Endothelial cell of umbilical vein (primary cell): ENCODE measurements around the gene C1orf52. TPM values are rescaled to one million over a fixed set of nuclear protein-coding genes. Genes with fewer than 3 reads are reported as not detected.

Experiments
- BruUV-seq: library from RNA; stranded (reverse); fragments of 400-500 nt; replicated peaks from 2 replicates; lab custom pipeline; 2021; lab: Mats Ljungman, UMichigan
- CTCF ChIA-PET: fragments of 300-600, 350-600 bp; sonication (Branson Sonifier 250); formaldehyde crosslinking; loops from one replicate; lab custom pipeline; 2021; ENCODE audit warnings: antibody characterized with exemption, inconsistent platforms; lab: Charles Lee
- POLR2A ChIA-PET: fragments of 300-600, 350-600 bp; sonication (Branson Sonifier 250); formaldehyde crosslinking; loops from one replicate; lab custom pipeline; 2021; ENCODE audit warnings: antibody characterized with exemption, inconsistent platforms; lab: Charles Lee
- DNase-seq: peaks from one replicate; pipeline ENCODE4 v3.0.0-alpha.2; 2011; ENCODE audit warnings: low read depth, low spot score
- FAIRE-seq: peaks from 2 replicates; lab custom pipeline; 2011; peaks lifted over from hg19 to GRCh38; lab: Jason Lieb, UNC
- H2AFZ ChIP-seq: 2 replicates; pipeline ENCODE4 v1.6.0; 2012; ENCODE audit warnings: low read depth, low read length, control low read depth, inconsistent platforms
- H3K27ac ChIP-seq: 2 replicates; pipeline ENCODE4 v1.5.1; 2011; ENCODE audit warnings: low read depth, mild to moderate bottlenecking, control low read depth, low read length, moderate library complexity; ENCODE audit not compliant: insufficient read depth
- H3K27me3 ChIP-seq, 2 experiments: 2 replicates each; pipeline versions ENCODE4 v1.6.0 to v1.6.1; 2011; ENCODE audit warnings: low read length in 2 of 2, mixed read lengths in 1 of 2; ENCODE audit not compliant: control insufficient read depth in 2 of 2, insufficient read depth in 2 of 2
- H3K36me3 ChIP-seq, 2 experiments: 2 replicates in 1 of 2; 3 replicates in 1 of 2; pipeline ENCODE4 v1.5.1; 2011; ENCODE audit warnings: low read length in 2 of 2, mild to moderate bottlenecking in 1 of 2, moderate library complexity in 1 of 2; ENCODE audit not compliant: control insufficient read depth in 2 of 2, insufficient read depth in 2 of 2; ENCODE audit errors: extremely low read depth in 1 of 2
- H3K4me1 ChIP-seq: 3 replicates; pipeline ENCODE4 v1.5.1; 2011; ENCODE audit warnings: mild to moderate bottlenecking, low read length; ENCODE audit not compliant: control insufficient read depth, insufficient read depth; ENCODE audit errors: extremely low read depth
- H3K4me2 ChIP-seq: 2 replicates; pipeline ENCODE4 v1.6.1; 2011; ENCODE audit warnings: low read length, control low read depth, mixed read lengths; ENCODE audit not compliant: insufficient read depth
- H3K4me3 ChIP-seq, 3 experiments: fragments of 200-600 bp in 1 of 3; sonication (generic), shearing (Covaris generic) in 1 of 3; replicated peaks in 1 of 3; 2 replicates each; pipeline ENCODE4 v1.5.1; 2011 to 2016; ENCODE audit warnings: control low read depth in 3 of 3, low read length in 3 of 3, mild to moderate bottlenecking in 2 of 3, inconsistent platforms in 1 of 3, low read depth in 1 of 3, moderate library complexity in 1 of 3; ENCODE audit not compliant: insufficient read depth in 1 of 3
- H3K79me2 ChIP-seq: 2 replicates; pipeline ENCODE4 v1.6.0; 2012; ENCODE audit warnings: low read length, inconsistent platforms; ENCODE audit not compliant: control insufficient read depth, insufficient read depth
- H3K9ac ChIP-seq: replicated peaks from 2 replicates; pipeline ENCODE3; 2011; ENCODE audit warnings: low read length, control low read depth; ENCODE audit not compliant: insufficient read depth; ENCODE audit errors: extremely low read depth
- H3K9me1 ChIP-seq: replicated peaks from 3 replicates; pipeline ENCODE4 v1.6.0; 2011; ENCODE audit warnings: mild to moderate bottlenecking, low read length; ENCODE audit not compliant: control insufficient read depth, insufficient read depth; ENCODE audit errors: extremely low read depth
- H3K9me3 ChIP-seq: replicated peaks from 2 replicates; pipeline ENCODE4 v1.5.1; 2012; ENCODE audit warnings: low read length, inconsistent platforms; ENCODE audit not compliant: control insufficient read depth, insufficient read depth
- H4K20me1 ChIP-seq: replicated peaks from 2 replicates; pipeline ENCODE3; 2011; ENCODE audit warnings: mild to moderate bottlenecking, low read length; ENCODE audit not compliant: control insufficient read depth, insufficient read depth; ENCODE audit errors: extremely low read depth
- FOS ChIP-seq: IDR thresholded peaks from 2 replicates; pipeline ENCODE4 v1.6.1; 2011; ENCODE audit warnings: mild to moderate bottlenecking, low read length, moderate library complexity, borderline replicate concordance; ENCODE audit not compliant: insufficient read depth
- JUN ChIP-seq: IDR thresholded peaks from 2 replicates; pipeline ENCODE4 v1.6.1; 2011; ENCODE audit warnings: borderline replicate concordance, low read depth; ENCODE audit not compliant: insufficient read length, insufficient read depth
- MYC ChIP-seq: IDR thresholded peaks from one replicate; pipeline ENCODE4 v1.6.1; 2011; ENCODE audit warnings: mild to moderate bottlenecking, low read depth, low read length
- POLR2A ChIP-seq: IDR thresholded peaks from 2 replicates; pipeline ENCODE4 v1.6.1; 2012; ENCODE audit warnings: low read depth, mild to moderate bottlenecking, control low read depth, low read length
- dilution Hi-C: fragments of 300-500 bp; cut with MboI; formaldehyde crosslinking; loops from one replicate; pipeline ENCODE4 v1.15.0; 2019; ENCODE audit warnings: low sequenced_read_pairs; ENCODE audit not compliant: extremely low pct_ligation_motif_present
- intact Hi-C: fragments of 100-400 bp; cut with micrococcal nuclease; formaldehyde crosslinking; loops from one replicate; pipeline ENCODE4 v1.10.0; 2022
- polyA plus RNA-seq, 4 experiments: library from polyadenylated mRNA; depleted of rRNA in 3 of 4; stranded (reverse) in 3 of 4; unstranded in 1 of 4; fragments of >200 nt; gene quantifications; 2 replicates each; pipeline versions ENCODE4 v1.2.1 to v1.2.3, GENCODE V29; 2011 to 2012; ENCODE audit warnings: missing spikeins in 1 of 4
- total RNA-seq: library from RNA; stranded (reverse); gene quantifications from 2 replicates; pipeline ENCODE4 v1.2.3, GENCODE V29; 2021

C1orf52 gene
- total and polyA plus RNA-seq, 2 donors (not counting 3 experiments of a cell fraction or from before 2014, with no cell fraction given), result 22.7 to 26.7 TPM

DNA sequence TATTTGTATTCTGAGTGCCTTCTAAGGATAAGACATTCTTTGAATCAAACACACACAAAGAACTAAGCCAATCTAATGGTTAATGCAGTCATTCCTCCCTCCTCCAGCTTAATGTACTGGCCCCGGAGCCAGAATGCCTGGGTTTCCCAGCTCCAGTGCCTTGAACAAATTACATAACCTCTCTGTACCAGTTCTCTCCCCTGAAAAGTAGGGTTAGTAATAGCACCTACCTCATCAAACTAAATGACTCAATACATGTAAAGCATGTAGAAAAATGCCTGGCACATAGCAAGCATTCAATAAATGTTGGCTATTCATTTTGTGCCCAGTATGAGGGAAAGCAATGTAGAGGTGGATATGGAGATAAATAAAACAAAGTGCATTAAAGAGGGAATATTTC is 14.0 kb downstream of the C1orf52 start:
- TF ChIP-seq MYC (no peak), FOS (no peak)
- Histone ChIP-seq H3K27me3 (no peaks in the 10 kb centered on the region), H3K9me1 (no peaks in the 10 kb centered on the region), H3K36me3 (no peaks in the 10 kb centered on the region), H2AFZ (no peak overlapping the region), H3K9ac (no peak overlapping the region), H3K4me2 (no peak overlapping the region), H3K27ac (no peak overlapping the region), H3K4me3 (no peak overlapping the region), H3K4me1 (peaks cover 10% of the 10 kb centered on the region), H3K79me2 (no peaks in the 10 kb centered on the region), H4K20me1 (no peaks in the 10 kb centered on the region), H3K9me3 (no peaks in the 10 kb centered on the region)
- intact Hi-C loops (no loop called here), dilution Hi-C loops (no loop called here)
- FAIRE-seq (no peak), DNase-seq (no peak)
- ChIA-PET POLR2A (no interaction called here), CTCF (interaction anchor here (1.6 to 3.4 kb wide), 4 partner anchors 10 to 301 kb away, joined by 4 to 28 read pairs (median 12); no protein-coding TSS in a partner anchor)
- no TSS peak for BruUV-seq

DNA sequence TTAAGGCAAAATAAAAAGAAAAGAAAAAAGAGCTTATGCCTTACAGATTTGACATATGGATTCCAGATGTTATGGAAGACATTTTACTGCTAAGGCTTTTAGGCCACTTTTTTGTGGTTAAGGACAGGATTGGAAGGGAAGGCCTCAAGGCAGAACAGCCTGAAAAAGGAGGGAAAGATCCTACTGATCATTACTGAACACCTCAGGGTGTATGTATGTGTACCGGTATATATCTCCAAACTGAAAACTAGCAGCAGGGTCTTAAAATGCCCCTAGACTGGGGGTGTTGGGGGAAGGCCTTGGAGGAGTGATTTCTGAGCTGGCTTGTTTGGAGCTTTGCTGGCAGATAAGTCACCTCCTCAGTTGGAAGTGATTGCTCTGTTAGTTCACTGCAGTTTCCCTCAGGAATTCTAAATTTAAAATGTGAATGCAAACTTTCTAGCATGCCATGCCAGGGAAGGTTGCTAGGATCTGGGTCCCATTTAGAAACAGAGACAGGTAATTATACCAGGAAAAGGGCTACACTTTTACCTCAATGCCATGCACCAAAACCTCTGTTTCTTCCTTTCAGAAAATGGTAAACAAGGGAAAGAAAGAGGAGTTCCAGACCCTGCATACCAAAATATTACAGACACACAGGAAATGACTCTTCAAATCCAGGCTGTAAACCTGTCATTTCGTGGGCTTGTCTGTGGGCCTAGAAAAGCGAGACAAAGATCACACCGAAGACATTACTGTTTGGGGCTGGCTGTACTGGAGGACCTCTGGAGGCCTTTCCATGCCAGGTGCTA is 15.0 kb downstream of the C1orf52 start:
- CTCF ChIA-PET, result interaction anchor here (1.6 to 3.4 kb wide), 4 partner anchors 11 to 300 kb away, joined by 4 to 28 read pairs (median 12); no protein-coding TSS in a partner anchor
- dilution Hi-C loops (no loop called here), intact Hi-C loops (loop anchor here (5.0 kb wide), 1 partner anchor 42 kb away; the partner anchor contains the start of gene SYDE2)
- H3K27ac ChIP-seq, result no peak overlapping the region
- H3K36me3 ChIP-seq, result no peaks in the 10 kb centered on the region
- no peaks in the 10 kb centered on the region for H3K79me2 ChIP-seq
- peak overlapping the region; percentile 74 for H2AFZ ChIP-seq
- DNase-seq (no peak), FAIRE-seq (peak; percentile 72)
- no TSS peak for BruUV-seq
- peaks cover 11% of the 10 kb centered on the region for H3K4me1 ChIP-seq
- no peak overlapping the region for H3K4me3 ChIP-seq
- H3K9ac ChIP-seq, result no peak overlapping the region
- no peaks in the 10 kb centered on the region for H3K27me3 ChIP-seq
- TF ChIP-seq POLR2A (no peak), JUN (no peak)
- H4K20me1 ChIP-seq, result no peaks in the 10 kb centered on the region
- peak overlapping the region; percentile 16 for H3K4me2 ChIP-seq
- no peaks in the 10 kb centered on the region for H3K9me1 ChIP-seq
- POLR2A ChIA-PET, result no interaction called here
- H3K9me3 ChIP-seq, result no peaks in the 10 kb centered on the region
